Activated CD4-positive, alpha-beta T cell treated with anti-CD3 and anti-CD28 coated beads, Interleukin-2, amount 50 U/mL, for 4 hours (primary cell): Measurements from ENCODE around the gene UBA3.

Source experiments
- DNase-seq, 2 experiments: peaks; one replicate each; pipeline ENCODE4 v3.0.0-alpha.2; 2020

The UBA3 gene

GRCh38 chr3:69080233-69080920 lies at the start of gene UBA3:
UBA3 (minus strand) TSS chr3:69080365; CDS start chr3:69080353, 12 bp downstream.
- DNase-seq: peak; percentile 93 to 94

- no peak for DNase-seq
Observed at GRCh38 chr3:69129531-69129930, 49.4 kb upstream of the UBA3 start.

- DNase-seq: no peak
Observed at GRCh38 chr3:69128509-69128908, 48.3 kb upstream of the UBA3 start.

DNA sequence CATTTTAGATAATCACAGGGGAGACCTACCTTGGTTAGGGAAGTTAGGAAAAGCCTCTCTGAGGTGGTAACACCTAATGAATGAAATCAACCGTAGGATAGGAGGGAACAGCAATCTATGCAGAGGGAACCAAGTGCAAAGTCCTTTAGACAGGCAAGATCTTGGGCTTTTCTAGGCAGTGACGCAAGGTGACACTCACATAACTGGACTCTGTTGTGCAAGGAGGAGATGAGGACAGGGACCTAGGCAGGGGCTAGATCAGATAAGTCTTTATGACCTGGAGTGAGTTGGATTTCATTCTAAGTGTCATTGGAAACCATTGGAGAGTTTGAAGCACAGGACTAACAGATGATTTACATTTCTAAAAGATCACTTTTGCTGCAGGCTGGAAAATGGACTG lies 46.8 kb upstream of the UBA3 start:
- DNase-seq: no peak

DNA sequence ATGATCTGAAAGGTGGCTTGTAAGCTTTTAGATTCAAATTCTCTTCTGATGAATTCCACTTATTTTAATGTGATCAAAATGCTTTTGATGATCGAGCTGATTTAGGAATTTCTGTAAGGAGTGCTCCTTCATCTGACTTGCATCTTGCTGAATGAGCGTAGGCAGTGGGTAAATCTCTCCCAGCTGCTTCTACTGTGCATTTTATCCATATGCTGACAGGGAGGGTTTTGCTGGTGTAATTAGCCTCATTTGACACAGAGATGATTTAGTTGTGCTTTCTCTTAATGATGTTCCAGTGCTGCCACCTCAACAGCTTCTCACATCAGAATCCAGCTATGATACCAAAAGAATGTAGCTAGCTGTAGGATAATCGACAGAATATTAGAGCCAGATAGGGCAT lies 46.1 kb upstream of the UBA3 start:
- no peak for DNase-seq

GRCh38 chr3:69122403-69122802 lies 42.2 kb upstream of the UBA3 start, which contains the start of gene LMOD3:
LMOD3 (minus strand) TSS chr3:69122595; CDS start chr3:69122386, 209 bp downstream.
- no peak for DNase-seq

DNA sequence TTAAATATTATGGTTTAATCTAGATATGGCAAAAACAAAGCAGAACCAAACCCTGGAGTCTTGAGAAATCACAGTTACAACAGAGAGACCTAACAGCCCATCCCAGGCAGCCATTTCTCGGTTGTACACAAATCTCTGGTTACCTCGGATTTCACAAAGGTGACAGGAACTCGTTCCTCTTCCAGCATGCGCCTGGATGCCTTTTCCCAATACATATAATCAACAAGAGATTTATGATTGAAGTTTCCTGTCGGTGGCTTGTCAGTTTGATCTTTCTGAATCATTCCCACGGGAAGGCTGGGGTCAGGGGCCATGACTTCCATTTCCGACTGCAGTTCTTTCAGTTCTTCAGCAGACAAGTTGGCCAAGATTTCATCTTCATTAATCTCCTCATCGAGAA lies 41.8 kb upstream of the UBA3 start:
- no peak for DNase-seq

DNA sequence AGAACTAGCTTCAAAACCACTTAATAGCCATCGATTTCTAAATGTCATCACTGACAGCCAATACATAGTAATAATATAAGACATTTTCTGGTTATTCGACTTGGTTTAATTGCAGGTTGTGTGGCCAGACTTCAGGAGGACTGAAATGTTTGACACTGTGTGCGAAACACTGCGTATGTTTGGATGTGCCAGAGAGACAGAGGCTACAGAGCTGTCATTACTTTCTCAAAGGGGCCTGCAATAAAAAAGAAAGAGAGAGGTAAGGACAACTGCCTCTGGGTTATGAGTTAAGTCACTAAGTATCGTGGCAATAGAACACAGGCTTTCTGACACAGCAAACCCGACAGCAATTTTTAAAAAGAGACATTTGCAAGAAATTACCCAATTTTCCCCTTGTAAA lies 41.3 kb upstream of the UBA3 start:
- no peak for DNase-seq

DNA sequence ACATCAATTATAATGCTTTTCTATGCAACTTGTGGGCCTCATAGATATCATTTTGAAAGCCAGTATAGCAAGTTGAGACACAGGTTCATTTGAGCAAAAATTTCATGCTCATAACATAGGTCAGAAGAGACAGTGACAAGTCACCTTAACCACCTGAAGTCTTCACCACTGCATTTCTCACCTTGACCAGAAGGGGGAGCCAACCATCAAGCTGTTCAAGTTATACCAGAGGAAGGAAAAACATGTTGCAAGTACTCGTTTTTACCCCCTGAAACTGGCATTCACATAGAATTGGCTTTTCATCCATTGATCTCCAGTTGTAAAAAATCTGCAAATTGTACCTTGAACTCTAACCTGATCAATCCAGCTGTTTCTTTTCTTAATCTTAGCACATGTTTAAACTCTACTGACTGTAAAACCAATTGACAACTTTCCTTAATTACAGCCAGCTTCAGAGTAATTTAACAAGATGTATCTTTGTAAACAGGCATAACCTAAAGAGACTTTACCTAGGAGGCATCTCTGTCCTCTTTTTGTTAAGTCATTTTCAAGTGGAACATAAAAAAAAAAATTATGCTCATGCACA lies 40.8 kb upstream of the UBA3 start:
- DNase-seq: peak; percentile 81 to 87

- DNase-seq: no peak
Observed at GRCh38 chr3:69119681-69120080, 39.5 kb upstream of the UBA3 start.

- DNase-seq: no peak
Observed at GRCh38 chr3:69119138-69119537, 39.0 kb upstream of the UBA3 start.

DNA sequence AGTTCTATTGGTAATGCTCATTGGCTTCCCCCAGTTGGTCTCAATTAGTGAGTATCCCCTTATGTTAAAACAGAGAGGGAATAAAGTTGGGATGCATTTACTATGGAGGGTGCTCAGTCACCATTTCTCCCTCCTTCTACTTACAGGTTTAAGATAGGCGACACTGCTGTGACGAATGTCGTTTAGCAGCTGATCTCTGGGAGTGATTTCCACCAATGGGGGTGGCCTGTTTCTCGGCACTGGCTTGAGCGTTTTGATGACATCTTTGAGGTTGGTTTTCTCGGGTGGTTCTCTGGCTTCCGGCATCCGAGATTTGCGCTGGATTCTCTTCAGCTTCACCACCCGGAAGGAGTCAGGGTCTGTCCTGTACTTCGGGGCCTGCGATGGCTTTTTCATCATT lies 38.4 kb upstream of the UBA3 start:
- DNase-seq: no peak

- DNase-seq: no peak
Observed at GRCh38 chr3:69116897-69117296, 36.7 kb upstream of the UBA3 start.

DNA sequence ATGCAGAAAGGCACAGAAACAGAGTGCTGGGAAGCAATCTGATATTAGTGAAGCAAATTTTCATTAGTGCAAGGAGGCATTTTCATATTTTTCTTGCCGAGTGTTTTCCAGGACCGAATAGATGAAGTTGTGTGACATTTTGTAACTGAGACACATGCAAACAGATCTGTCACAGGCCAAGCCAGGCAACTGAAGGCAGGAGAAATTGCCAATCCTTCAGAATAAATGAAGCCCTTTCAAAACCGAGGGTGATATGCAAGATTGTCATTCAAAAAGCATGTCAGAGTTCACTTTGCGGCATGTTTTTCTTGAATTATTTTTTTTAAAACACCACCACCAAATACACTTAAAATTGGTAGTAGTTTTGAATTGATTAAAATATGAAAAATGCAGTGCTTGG lies 36.0 kb upstream of the UBA3 start:
- no peak for DNase-seq

DNA sequence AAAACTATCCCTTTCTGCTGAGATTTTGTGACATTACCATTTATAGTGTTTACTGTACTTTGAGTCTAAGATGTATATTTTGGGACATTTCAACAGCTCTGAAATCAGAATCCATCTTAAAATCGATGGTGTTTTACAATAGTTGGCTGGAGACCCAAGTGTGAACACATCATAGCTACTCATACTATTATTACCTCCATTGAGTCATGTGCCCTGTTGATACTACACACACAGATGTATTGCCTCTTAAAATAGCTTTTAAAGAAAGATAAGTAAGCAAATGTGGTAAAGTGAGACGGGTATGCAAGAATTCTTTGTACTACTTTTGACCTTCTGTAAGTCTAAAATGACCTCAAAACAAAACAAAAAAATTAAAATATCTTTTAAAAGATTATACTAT lies 35.6 kb upstream of the UBA3 start:
- no peak for DNase-seq

GRCh38 chr3:69113536-69113935 lies 33.4 kb upstream of the UBA3 start:
- DNase-seq: no peak

DNA sequence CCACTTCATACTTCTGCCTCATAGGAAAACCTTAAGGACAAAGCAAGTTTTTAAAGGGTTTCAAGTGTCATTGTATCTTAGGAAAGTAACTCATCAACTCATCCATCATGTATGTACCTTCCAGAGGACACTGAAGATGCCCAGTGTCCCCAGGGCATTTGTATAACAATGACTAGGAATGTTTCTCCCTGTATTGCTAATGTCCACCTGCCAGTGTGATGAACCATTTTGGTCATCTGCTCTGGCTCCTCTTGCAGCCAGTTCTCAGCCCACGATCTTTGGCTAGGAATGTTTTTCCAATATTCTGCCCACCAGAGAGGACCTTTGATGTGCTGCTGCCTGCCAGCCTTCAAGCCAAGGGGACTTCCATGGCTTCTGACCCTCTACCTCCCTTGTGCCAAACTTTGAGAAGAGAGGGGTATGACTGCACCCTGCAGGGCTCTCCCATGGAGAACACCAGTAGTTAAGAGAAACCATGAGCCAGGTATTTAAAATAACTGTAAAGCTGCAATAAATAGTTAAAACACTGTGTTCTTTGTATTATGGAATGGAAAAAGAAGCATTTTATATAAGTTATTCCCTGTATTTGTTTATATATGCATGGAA lies 30.9 kb upstream of the UBA3 start:
- DNase-seq: no peak

DNA sequence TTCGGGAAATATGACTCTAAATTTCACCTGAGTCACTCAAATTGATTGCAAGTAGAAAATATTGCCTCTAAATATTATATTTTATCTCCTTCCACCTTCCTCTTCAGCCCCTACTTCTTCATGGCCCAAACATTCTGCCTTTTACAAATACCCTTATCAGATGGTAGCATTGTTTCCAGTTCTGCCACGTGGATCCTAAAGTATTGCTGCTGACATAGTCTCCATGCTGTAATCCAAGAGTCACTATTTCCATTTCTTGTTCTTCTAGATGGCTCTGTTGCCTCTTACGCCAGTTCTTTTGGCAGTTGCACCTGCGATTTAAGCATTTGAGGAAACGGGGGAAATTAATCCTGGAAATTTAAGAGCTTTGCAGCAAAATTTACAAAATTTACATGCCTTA lies 28.6 kb upstream of the UBA3 start:
- no peak for DNase-seq

DNA sequence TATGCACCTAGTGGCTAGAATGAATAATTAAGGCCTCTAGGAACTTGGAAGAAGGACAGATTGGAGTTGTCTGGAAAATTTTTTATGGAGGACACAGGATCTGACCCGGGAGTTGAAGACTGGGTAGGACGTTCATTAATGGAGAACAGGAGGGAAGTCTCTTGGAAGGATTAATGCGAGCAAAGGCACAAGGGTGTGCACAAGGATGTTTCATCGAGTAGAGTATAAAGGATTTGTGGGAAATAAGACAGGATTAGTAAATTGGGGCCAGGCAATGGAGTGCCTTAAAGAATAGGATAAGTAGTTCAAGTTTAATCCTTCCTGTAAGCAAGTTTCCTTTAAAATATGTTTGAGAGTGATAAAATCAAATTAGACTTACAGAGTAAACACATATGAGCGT lies 27.7 kb upstream of the UBA3 start:
- DNase-seq: no peak

DNA sequence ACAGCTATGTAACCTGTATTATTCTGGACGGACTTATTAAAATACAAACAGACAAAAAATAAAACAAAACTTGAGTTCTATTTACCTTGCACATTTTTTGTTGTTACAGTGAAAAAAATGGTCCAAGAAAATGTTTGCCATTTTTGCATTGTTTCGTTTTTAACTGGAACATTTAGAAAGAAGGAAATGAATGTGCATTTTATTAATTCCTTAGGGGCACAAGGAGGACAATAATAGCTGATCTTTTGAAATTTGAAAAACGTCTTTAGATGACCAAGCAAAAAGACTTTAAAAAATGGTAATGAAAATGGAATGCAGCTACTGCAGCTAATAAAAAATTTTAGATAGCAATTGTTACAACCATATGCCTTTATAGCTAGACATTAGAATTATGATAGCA lies 25.2 kb upstream of the UBA3 start:
- DNase-seq: no peak

- DNase-seq: no peak
Observed at GRCh38 chr3:69104586-69104985, 24.4 kb upstream of the UBA3 start.

DNA sequence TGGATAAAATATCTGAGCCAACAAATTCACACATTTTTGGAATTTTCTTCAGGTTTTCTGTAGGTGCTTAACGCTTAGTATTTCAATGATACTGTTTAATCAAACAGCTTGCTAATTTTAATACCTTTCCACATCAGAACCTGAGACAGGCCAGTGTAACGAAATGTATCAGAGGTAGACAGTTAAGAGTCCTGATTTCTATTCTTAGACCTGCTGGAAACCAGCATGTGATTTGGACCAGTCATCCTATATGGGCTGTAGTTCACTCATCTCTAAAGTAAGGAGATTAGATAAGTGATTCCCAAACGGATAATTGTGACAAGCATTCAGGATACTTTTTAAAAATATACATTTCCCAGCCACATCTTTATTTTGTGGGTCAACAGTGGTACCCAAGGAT lies 23.0 kb upstream of the UBA3 start:
- no peak for DNase-seq

- no peak for DNase-seq
Observed at GRCh38 chr3:69102384-69102783, 22.2 kb upstream of the UBA3 start.

DNA sequence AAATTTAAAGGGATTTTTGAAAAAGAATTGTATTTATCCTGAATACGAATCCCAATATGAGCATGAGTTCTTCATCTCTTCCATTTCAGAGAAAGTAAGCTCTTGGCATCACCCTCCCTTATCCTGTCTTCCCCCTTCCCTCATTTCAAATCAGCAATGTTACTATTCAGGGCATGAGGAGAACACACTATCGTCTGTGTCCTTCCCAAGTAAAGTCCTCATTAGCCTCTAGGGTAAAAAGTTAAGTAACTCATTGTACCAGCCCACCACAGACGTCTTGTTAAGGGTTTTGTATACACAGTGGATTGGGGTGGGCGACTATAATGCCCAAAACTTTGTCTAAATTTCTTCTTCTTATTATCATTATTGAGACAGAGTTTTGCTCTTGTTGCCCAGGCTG lies 19.4 kb upstream of the UBA3 start:
- no peak for DNase-seq
